Endothelial cell of umbilical vein (primary cell): ENCODE data around the gene TRAP1. TPM values are rescaled to one million over a fixed set of nuclear protein-coding genes. Genes with fewer than 3 reads are reported as not detected.

Source experiments
- BruUV-seq: library from RNA; stranded (reverse); fragments of 400-500 nt; replicated peaks from 2 replicates; lab custom pipeline; 2021; lab: Mats Ljungman, UMichigan
- CTCF ChIA-PET: fragments of 300-600, 350-600 bp; sonication (Branson Sonifier 250); formaldehyde crosslinking; loops from one replicate; lab custom pipeline; 2021; ENCODE audit warnings: antibody characterized with exemption, inconsistent platforms; lab: Charles Lee
- POLR2A ChIA-PET: fragments of 300-600, 350-600 bp; sonication (Branson Sonifier 250); formaldehyde crosslinking; loops from one replicate; lab custom pipeline; 2021; ENCODE audit warnings: antibody characterized with exemption, inconsistent platforms; lab: Charles Lee
- DNase-seq: peaks from one replicate; pipeline ENCODE4 v3.0.0-alpha.2; 2011; ENCODE audit warnings: low read depth, low spot score
- FAIRE-seq: peaks from 2 replicates; lab custom pipeline; 2011; peaks lifted over from hg19 to GRCh38; lab: Jason Lieb, UNC
- H2AFZ ChIP-seq: 2 replicates; pipeline ENCODE4 v1.6.0; 2012; ENCODE audit warnings: low read depth, low read length, control low read depth, inconsistent platforms
- H3K27ac ChIP-seq: 2 replicates; pipeline ENCODE4 v1.5.1; 2011; ENCODE audit warnings: low read depth, mild to moderate bottlenecking, control low read depth, low read length, moderate library complexity; ENCODE audit not compliant: insufficient read depth
- H3K27me3 ChIP-seq, 2 experiments: 2 replicates each; pipeline versions ENCODE4 v1.6.0 to v1.6.1; 2011; ENCODE audit warnings: low read length in 2 of 2, mixed read lengths in 1 of 2; ENCODE audit not compliant: control insufficient read depth in 2 of 2, insufficient read depth in 2 of 2
- H3K36me3 ChIP-seq, 2 experiments: 2 replicates in 1 of 2; 3 replicates in 1 of 2; pipeline ENCODE4 v1.5.1; 2011; ENCODE audit warnings: low read length in 2 of 2, mild to moderate bottlenecking in 1 of 2, moderate library complexity in 1 of 2; ENCODE audit not compliant: control insufficient read depth in 2 of 2, insufficient read depth in 2 of 2; ENCODE audit errors: extremely low read depth in 1 of 2
- H3K4me1 ChIP-seq: 3 replicates; pipeline ENCODE4 v1.5.1; 2011; ENCODE audit warnings: mild to moderate bottlenecking, low read length; ENCODE audit not compliant: control insufficient read depth, insufficient read depth; ENCODE audit errors: extremely low read depth
- H3K4me2 ChIP-seq: 2 replicates; pipeline ENCODE4 v1.6.1; 2011; ENCODE audit warnings: low read length, control low read depth, mixed read lengths; ENCODE audit not compliant: insufficient read depth
- H3K4me3 ChIP-seq, 3 experiments: fragments of 200-600 bp in 1 of 3; sonication (generic), shearing (Covaris generic) in 1 of 3; replicated peaks in 1 of 3; 2 replicates each; pipeline ENCODE4 v1.5.1; 2011 to 2016; ENCODE audit warnings: control low read depth in 3 of 3, low read length in 3 of 3, mild to moderate bottlenecking in 2 of 3, inconsistent platforms in 1 of 3, low read depth in 1 of 3, moderate library complexity in 1 of 3; ENCODE audit not compliant: insufficient read depth in 1 of 3
- H3K79me2 ChIP-seq: 2 replicates; pipeline ENCODE4 v1.6.0; 2012; ENCODE audit warnings: low read length, inconsistent platforms; ENCODE audit not compliant: control insufficient read depth, insufficient read depth
- H3K9ac ChIP-seq: replicated peaks from 2 replicates; pipeline ENCODE3; 2011; ENCODE audit warnings: low read length, control low read depth; ENCODE audit not compliant: insufficient read depth; ENCODE audit errors: extremely low read depth
- H3K9me1 ChIP-seq: replicated peaks from 3 replicates; pipeline ENCODE4 v1.6.0; 2011; ENCODE audit warnings: mild to moderate bottlenecking, low read length; ENCODE audit not compliant: control insufficient read depth, insufficient read depth; ENCODE audit errors: extremely low read depth
- H3K9me3 ChIP-seq: replicated peaks from 2 replicates; pipeline ENCODE4 v1.5.1; 2012; ENCODE audit warnings: low read length, inconsistent platforms; ENCODE audit not compliant: control insufficient read depth, insufficient read depth
- H4K20me1 ChIP-seq: replicated peaks from 2 replicates; pipeline ENCODE3; 2011; ENCODE audit warnings: mild to moderate bottlenecking, low read length; ENCODE audit not compliant: control insufficient read depth, insufficient read depth; ENCODE audit errors: extremely low read depth
- CTCF ChIP-seq, 2 donors: IDR thresholded peaks; 1 replicate in 1 of 2; 2 replicates in 1 of 2; pipeline ENCODE4 v1.5.1; 2011; ENCODE audit warnings: low read length in 2 of 2, mild to moderate bottlenecking in 2 of 2, moderate library complexity in 2 of 2, control low read depth in 1 of 2, inconsistent platforms in 1 of 2, low read depth in 1 of 2; ENCODE audit not compliant: insufficient read depth in 1 of 2; ENCODE audit errors: extremely low read depth in 1 of 2
- EZH2 ChIP-seq: IDR thresholded peaks from 2 replicates; pipeline ENCODE4 v1.6.1; 2012; ENCODE audit warnings: borderline replicate concordance, low read depth, mild to moderate bottlenecking, moderate library complexity, low read length, inconsistent platforms; ENCODE audit not compliant: severe bottlenecking
- FOS ChIP-seq: IDR thresholded peaks from 2 replicates; pipeline ENCODE4 v1.6.1; 2011; ENCODE audit warnings: mild to moderate bottlenecking, low read length, moderate library complexity, borderline replicate concordance; ENCODE audit not compliant: insufficient read depth
- GATA2 ChIP-seq: IDR thresholded peaks from 2 replicates; pipeline ENCODE4 v1.7.0; 2011; ENCODE audit warnings: low read depth, mild to moderate bottlenecking, moderate library complexity, mixed read lengths, low read length; ENCODE audit not compliant: insufficient read length, insufficient read depth
- JUN ChIP-seq: IDR thresholded peaks from 2 replicates; pipeline ENCODE4 v1.6.1; 2011; ENCODE audit warnings: borderline replicate concordance, low read depth; ENCODE audit not compliant: insufficient read length, insufficient read depth
- MAX ChIP-seq: IDR thresholded peaks from 2 replicates; pipeline ENCODE4 v1.6.1; 2011; ENCODE audit not compliant: insufficient read depth, insufficient read length
- MYC ChIP-seq: IDR thresholded peaks from one replicate; pipeline ENCODE4 v1.6.1; 2011; ENCODE audit warnings: mild to moderate bottlenecking, low read depth, low read length
- POLR2A ChIP-seq: IDR thresholded peaks from 2 replicates; pipeline ENCODE4 v1.6.1; 2012; ENCODE audit warnings: low read depth, mild to moderate bottlenecking, control low read depth, low read length
- POLR2AphosphoS5 ChIP-seq: IDR thresholded peaks from 2 replicates; pipeline ENCODE4 v1.6.1; 2012; ENCODE audit warnings: low read depth, mild to moderate bottlenecking, control low read depth, low read length, moderate library complexity; ENCODE audit not compliant: insufficient read depth
- dilution Hi-C: fragments of 300-500 bp; cut with MboI; formaldehyde crosslinking; loops from one replicate; pipeline ENCODE4 v1.15.0; 2019; ENCODE audit warnings: low sequenced_read_pairs; ENCODE audit not compliant: extremely low pct_ligation_motif_present
- intact Hi-C: fragments of 100-400 bp; cut with micrococcal nuclease; formaldehyde crosslinking; loops from one replicate; pipeline ENCODE4 v1.10.0; 2022
- polyA plus RNA-seq, 4 experiments: library from polyadenylated mRNA; depleted of rRNA in 3 of 4; stranded (reverse) in 3 of 4; unstranded in 1 of 4; fragments of >200 nt; gene quantifications; 2 replicates each; pipeline versions ENCODE4 v1.2.1 to v1.2.3, GENCODE V29; 2011 to 2012; ENCODE audit warnings: missing spikeins in 1 of 4
- total RNA-seq: library from RNA; stranded (reverse); gene quantifications from 2 replicates; pipeline ENCODE4 v1.2.3, GENCODE V29; 2021

TRAP1 gene
- total and polyA plus RNA-seq, 2 donors (not counting 3 experiments of a cell fraction or from before 2014, with no cell fraction given): 95.6 to 102 TPM

GRCh38 chr16:3706253-3707012 lies 10.9 kb downstream of the TRAP1 start:
- dilution Hi-C loops: no loop called here
- Histone ChIP-seq H3K9me1 (no peaks in the 10 kb centered on the region), H3K4me3 (no peak overlapping the region), H2AFZ (no peak overlapping the region), H3K9ac (no peak overlapping the region), H3K27ac (no peak overlapping the region), H3K27me3 (no peaks in the 10 kb centered on the region), H3K79me2 (peaks cover 34% of the 10 kb centered on the region), H3K9me3 (no peaks in the 10 kb centered on the region), H3K4me2 (no peak overlapping the region), H3K36me3 (no peaks in the 10 kb centered on the region), H4K20me1 (no peaks in the 10 kb centered on the region), H3K4me1 (no peaks in the 10 kb centered on the region)
- ChIA-PET CTCF (no interaction called here), POLR2A (no interaction called here)
- BruUV-seq: no TSS peak
- FAIRE-seq: no peak
- intact Hi-C loops: no loop called here
- no peak for TF ChIP-seq CTCF (IDR thresholded peaks at IDR 0.05; ENCODE audit: extremely low read depth in 1 of 2, insufficient read depth in 1 of 2, low read depth in 1 of 2, low read length in 2 of 2)
- no peak for TF ChIP-seq MAX
- no peak for TF ChIP-seq EZH2
- TF ChIP-seq POLR2A: no peak
- no peak for TF ChIP-seq JUN
- TF ChIP-seq FOS: no peak
- no peak for TF ChIP-seq MYC
- no peak for TF ChIP-seq POLR2AphosphoS5
- TF ChIP-seq GATA2: no peak
- no peak for DNase-seq
